Measurements from ENCODE around the gene SNRNP48. TPM values are rescaled to one million over a fixed set of nuclear protein-coding genes. Genes with fewer than 3 reads are reported as not detected.

SNRNP48 gene
- polyA plus RNA-seq, 3 donors = 5.1 to 6.0 (median 5.9) TPM

DNA sequence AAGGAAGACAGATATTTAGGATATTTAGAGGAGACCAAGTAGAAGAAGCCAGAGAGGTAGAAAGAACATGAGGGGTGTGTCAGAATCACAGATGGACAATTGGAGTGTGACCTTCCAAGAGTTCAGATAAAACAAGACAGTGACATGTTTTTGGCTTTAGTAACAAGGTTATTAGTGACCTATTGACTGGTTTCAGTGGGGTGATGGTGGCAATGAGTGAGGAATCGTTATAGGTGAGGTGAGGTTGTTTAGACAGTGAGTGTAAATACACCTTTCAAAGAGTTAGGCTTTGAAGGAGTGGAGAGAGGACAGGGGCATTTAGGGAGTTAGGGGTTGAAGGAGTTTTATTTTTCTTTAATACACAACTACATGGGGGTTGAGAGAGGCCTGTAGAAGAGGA, 3.2 kb downstream of the SNRNP48 start:
- peaks cover 0 to 1% (median 0%) of the 10 kb centered on the region in 3 donors for H3K27me3 Mint-ChIP-seq (ENCODE audit: low read depth in 3 of 3)

DNA sequence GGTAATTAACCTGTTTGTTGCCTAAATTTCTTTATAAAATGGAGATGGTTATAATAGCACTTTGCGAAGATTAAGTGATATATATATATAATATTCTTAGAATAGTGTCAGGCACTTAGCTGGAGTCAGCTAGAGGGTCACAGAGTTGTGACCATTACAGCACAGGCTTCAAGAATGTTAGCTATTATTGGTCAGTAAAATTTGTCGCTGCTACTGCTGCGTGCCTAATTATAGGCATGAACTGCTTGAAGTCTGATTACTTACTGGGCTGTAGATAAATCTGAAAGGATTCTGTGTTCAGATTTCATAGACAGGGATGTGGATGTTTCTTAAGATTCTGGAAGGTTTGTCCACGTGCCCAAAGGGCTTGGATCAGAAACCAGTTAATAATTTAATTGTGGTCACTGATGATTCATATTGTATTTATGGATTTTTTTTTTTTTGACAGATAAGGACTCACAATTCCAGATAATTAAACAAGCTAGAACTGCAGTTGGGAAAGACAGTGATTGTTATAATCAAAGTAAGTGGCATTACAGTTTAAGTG, 4.7 kb downstream of the SNRNP48 start:
- no peak overlapping the region for H2AFZ ChIP-seq (ENCODE audit: insufficient read depth, low read depth, low read length, poor library complexity, severe bottlenecking)
- H3K4me3 ChIP-seq (replicated peaks in 1 of 3; ENCODE audit: low read depth in 2 of 3, low read length in 3 of 3) = no peak overlapping the region
- no peak overlapping the region for H3K9ac ChIP-seq (ENCODE audit: insufficient read depth, low read length, poor library complexity, severe bottlenecking)
- H3K36me3 Mint-ChIP-seq = peaks cover 44 to 51% of the 10 kb centered on the region in 2 donors
- H3K4me1 ChIP-seq (ENCODE audit: control insufficient read depth in 1 of 2, insufficient read depth in 2 of 2, low read length in 2 of 2) = peaks cover 18 to 19% of the 10 kb centered on the region in 2 donors
- H3K27ac Mint-ChIP-seq = no peak overlapping the region
- peaks cover 56 to 66% of the 10 kb centered on the region in 2 donors for H3K36me3 ChIP-seq (replicated peaks in 1 of 2; ENCODE audit: control insufficient read depth in 1 of 2, insufficient read depth in 2 of 2, low read length in 2 of 2)
- H3K4me3 Mint-ChIP-seq = no peak overlapping the region
- TF ChIP-seq, protein P1, sequence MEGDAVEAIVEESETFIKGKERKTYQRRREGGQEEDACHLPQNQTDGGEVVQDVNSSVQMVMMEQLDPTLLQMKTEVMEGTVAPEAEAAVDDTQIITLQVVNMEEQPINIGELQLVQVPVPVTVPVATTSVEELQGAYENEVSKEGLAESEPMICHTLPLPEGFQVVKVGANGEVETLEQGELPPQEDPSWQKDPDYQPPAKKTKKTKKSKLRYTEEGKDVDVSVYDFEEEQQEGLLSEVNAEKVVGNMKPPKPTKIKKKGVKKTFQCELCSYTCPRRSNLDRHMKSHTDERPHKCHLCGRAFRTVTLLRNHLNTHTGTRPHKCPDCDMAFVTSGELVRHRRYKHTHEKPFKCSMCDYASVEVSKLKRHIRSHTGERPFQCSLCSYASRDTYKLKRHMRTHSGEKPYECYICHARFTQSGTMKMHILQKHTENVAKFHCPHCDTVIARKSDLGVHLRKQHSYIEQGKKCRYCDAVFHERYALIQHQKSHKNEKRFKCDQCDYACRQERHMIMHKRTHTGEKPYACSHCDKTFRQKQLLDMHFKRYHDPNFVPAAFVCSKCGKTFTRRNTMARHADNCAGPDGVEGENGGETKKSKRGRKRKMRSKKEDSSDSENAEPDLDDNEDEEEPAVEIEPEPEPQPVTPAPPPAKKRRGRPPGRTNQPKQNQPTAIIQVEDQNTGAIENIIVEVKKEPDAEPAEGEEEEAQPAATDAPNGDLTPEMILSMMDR (IDR thresholded peaks at IDR 0.05) = no peak
- H3K27ac ChIP-seq (ENCODE audit: low read depth in 1 of 2, low read length in 2 of 2) = no peak overlapping the region
- no peak for DNase-seq
- H3K27me3 ChIP-seq (ENCODE audit: control insufficient read depth in 2 of 2, insufficient read depth in 2 of 2, low read length in 2 of 2) = no peaks in the 10 kb centered on the region
- no peak overlapping the region for H3K4me2 ChIP-seq (replicated peaks; ENCODE audit: extremely low read depth, low read length, poor library complexity, severe bottlenecking)
- no peaks in the 10 kb centered on the region for H3K9me3 ChIP-seq (replicated peaks in 1 of 2; ENCODE audit: control insufficient read depth in 1 of 2, insufficient read depth in 1 of 2, low read length in 2 of 2)
- H3K79me2 ChIP-seq (ENCODE audit: insufficient read depth, low read length) = peaks cover 37% of the 10 kb centered on the region
- peaks cover 0 to 1% (median 0%) of the 10 kb centered on the region in 7 donors for H3K9me3 Mint-ChIP-seq
- 100% methylated on average over 2 of the region's 4 CpGs for WGBS (ENCODE audit: insufficient coverage)
- H3K27me3 Mint-ChIP-seq (ENCODE audit: low read depth in 3 of 3) = peaks cover 0 to 1% (median 0%) of the 10 kb centered on the region in 3 donors
- peaks cover 26% of the 10 kb centered on the region for H3K4me1 Mint-ChIP-seq
- intact Hi-C loops (cut with micrococcal nuclease) = no loop called here
- peaks cover 21% of the 10 kb centered on the region for H4K20me1 ChIP-seq (ENCODE audit: insufficient read depth, low read length)

More for the DNA sequence above, 3.2 kb downstream of the SNRNP48 start:
- Histone ChIP-seq H3K9me3 (replicated peaks in 1 of 2; ENCODE audit: control insufficient read depth in 1 of 2, insufficient read depth in 1 of 2, low read length in 2 of 2) (no peaks in the 10 kb centered on the region), H3K4me2 (replicated peaks; ENCODE audit: extremely low read depth, low read length, poor library complexity, severe bottlenecking) (no peak overlapping the region), H3K79me2 (ENCODE audit: insufficient read depth, low read length) (peaks cover 39% of the 10 kb centered on the region), H3K27ac (ENCODE audit: low read depth in 1 of 2, low read length in 2 of 2) (no peak overlapping the region), H3K4me3 (replicated peaks in 1 of 3; ENCODE audit: low read depth in 2 of 3, low read length in 3 of 3) (no peak overlapping the region), H3K4me1 (ENCODE audit: control insufficient read depth in 1 of 2, insufficient read depth in 2 of 2, low read length in 2 of 2) (peaks cover 23 to 27% of the 10 kb centered on the region in 2 donors), H4K20me1 (ENCODE audit: insufficient read depth, low read length) (peaks cover 21% of the 10 kb centered on the region), H3K36me3 (replicated peaks in 1 of 2; ENCODE audit: control insufficient read depth in 1 of 2, insufficient read depth in 2 of 2, low read length in 2 of 2) (peaks cover 45 to 52% of the 10 kb centered on the region in 2 donors), H2AFZ (ENCODE audit: insufficient read depth, low read depth, low read length, poor library complexity, severe bottlenecking) (no peak overlapping the region), H3K9ac (ENCODE audit: insufficient read depth, low read length, poor library complexity, severe bottlenecking) (no peak overlapping the region), H3K27me3 (ENCODE audit: control insufficient read depth in 2 of 2, insufficient read depth in 2 of 2, low read length in 2 of 2) (no peaks in the 10 kb centered on the region)
- Mint-ChIP-seq H3K27ac (no peak overlapping the region), H3K4me1 (peaks cover 30% of the 10 kb centered on the region), H3K4me3 (no peak overlapping the region), H3K36me3 (peaks cover 35 to 37% of the 10 kb centered on the region in 2 donors), H3K9me3 (peaks cover 0 to 1% (median 0%) of the 10 kb centered on the region in 7 donors)
- WGBS (ENCODE audit: insufficient coverage) = 100% methylated on average over 1 of the region's 1 CpG
- intact Hi-C loops (cut with micrococcal nuclease) = no loop called here
- no peak for DNase-seq
- TF ChIP-seq, protein P1 (IDR thresholded peaks at IDR 0.05) = no peak
